ENCODE measurements around the gene ESAM. TPM values are rescaled to one million over a fixed set of nuclear protein-coding genes. Genes with fewer than 3 reads are reported as not detected.

Gene ESAM
- total RNA-seq, 2 donors from 2014 or later = 0.31 to 0.68 TPM

GRCh38 chr11:124745835-124746620, 16.1 kb downstream of the ESAM start:
- Mint-ChIP-seq H3K9me3 (no peaks in the 10 kb centered on the region), H3K27ac (peak overlapping the region; percentile 90)
- 3 to 6% methylated on average over 14 to 41 of the region's 41 CpGs for WGBS, 2 experiments (ENCODE audit: insufficient coverage in 1 of 2, insufficient read length in 1 of 2)

GRCh38 chr11:124745270-124745834, 16.7 kb downstream of the ESAM start:
- H3K27me3 ChIP-seq (ENCODE audit: control insufficient read depth, insufficient read depth, low read length, poor library complexity, severe bottlenecking) = peaks cover 98% of the 10 kb centered on the region
- H3K4me3 ChIP-seq (ENCODE audit: low read length) = no peak overlapping the region
- WGBS, 2 experiments (ENCODE audit: insufficient coverage in 1 of 2, insufficient read length in 1 of 2) = 0 to 4% methylated on average over 3 to 42 of the region's 44 CpGs
- H3K27ac ChIP-seq (ENCODE audit: low read depth, low read length) = no peak overlapping the region
- Mint-ChIP-seq H3K4me1 (peaks cover 17% of the 10 kb centered on the region), H3K4me3 (peak overlapping the region; percentile 82), H3K9me3 (no peaks in the 10 kb centered on the region), H3K36me3 (ENCODE audit: low read depth) (no peaks in the 10 kb centered on the region), H3K27ac (no peak overlapping the region), H3K27me3 (ENCODE audit: insufficient read depth) (peaks cover 98% of the 10 kb centered on the region)
- no peaks in the 10 kb centered on the region for H3K9me3 ChIP-seq (ENCODE audit: control insufficient read depth, low read length)
- no peaks in the 10 kb centered on the region for H3K36me3 ChIP-seq (ENCODE audit: control insufficient read depth, insufficient read depth, low read length)
- H3K9ac ChIP-seq (ENCODE audit: extremely low read depth, low read length, poor library complexity, severe bottlenecking) = no peak overlapping the region
- TF ChIP-seq CTCF (conservative IDR thresholded peaks at IDR 0.05) = no peak
- peak; percentile 58 for DNase-seq
- H3K4me1 ChIP-seq (ENCODE audit: control insufficient read depth, insufficient read depth, low read length) = no peaks in the 10 kb centered on the region

More at GRCh38 chr11:124745835-124746620, 16.1 kb downstream of the ESAM start:
- Histone ChIP-seq H3K27ac (ENCODE audit: low read depth, low read length) (no peak overlapping the region), H3K9me3 (ENCODE audit: control insufficient read depth, low read length) (no peaks in the 10 kb centered on the region), H3K4me1 (ENCODE audit: control insufficient read depth, insufficient read depth, low read length) (no peaks in the 10 kb centered on the region), H3K9ac (ENCODE audit: extremely low read depth, low read length, poor library complexity, severe bottlenecking) (no peak overlapping the region), H3K4me3 (ENCODE audit: low read length) (peak overlapping the region; percentile 90), H3K36me3 (ENCODE audit: control insufficient read depth, insufficient read depth, low read length) (no peaks in the 10 kb centered on the region), H3K27me3 (ENCODE audit: control insufficient read depth, insufficient read depth, low read length, poor library complexity, severe bottlenecking) (peaks cover 97% of the 10 kb centered on the region)
- DNase-seq = peak; percentile 87
- Mint-ChIP-seq H3K4me3 (peak overlapping the region; percentile 82), H3K4me1 (peaks cover 17% of the 10 kb centered on the region), H3K36me3 (ENCODE audit: low read depth) (no peaks in the 10 kb centered on the region), H3K27me3 (ENCODE audit: insufficient read depth) (peaks cover 98% of the 10 kb centered on the region)
- TF ChIP-seq CTCF (conservative IDR thresholded peaks at IDR 0.05) = peak; percentile 69

- WGBS, 2 experiments (ENCODE audit: insufficient coverage in 1 of 2, insufficient read length in 1 of 2) = 69 to 70% methylated on average over 2 to 6 of the region's 6 CpGs
- H3K27ac Mint-ChIP-seq = no peak overlapping the region
- Histone ChIP-seq H3K27me3 (ENCODE audit: control insufficient read depth, insufficient read depth, low read length, poor library complexity, severe bottlenecking) (peaks cover 94% of the 10 kb centered on the region), H3K36me3 (ENCODE audit: control insufficient read depth, insufficient read depth, low read length) (no peaks in the 10 kb centered on the region), H3K4me1 (ENCODE audit: control insufficient read depth, insufficient read depth, low read length) (no peaks in the 10 kb centered on the region), H3K9me3 (ENCODE audit: control insufficient read depth, low read length) (no peaks in the 10 kb centered on the region), H3K4me3 (ENCODE audit: low read length) (no peak overlapping the region), H3K9ac (ENCODE audit: extremely low read depth, low read length, poor library complexity, severe bottlenecking) (no peak overlapping the region), H3K27ac (ENCODE audit: low read depth, low read length) (no peak overlapping the region)
- no peaks in the 10 kb centered on the region for H3K36me3 Mint-ChIP-seq (ENCODE audit: low read depth)
- H3K9me3 Mint-ChIP-seq = no peaks in the 10 kb centered on the region
- no peak overlapping the region for H3K4me3 Mint-ChIP-seq
- H3K4me1 Mint-ChIP-seq = peaks cover 11% of the 10 kb centered on the region
- H3K27me3 Mint-ChIP-seq (ENCODE audit: insufficient read depth) = peaks cover 97% of the 10 kb centered on the region
- no peak for TF ChIP-seq CTCF (conservative IDR thresholded peaks at IDR 0.05)
- no peak for DNase-seq
Observed at GRCh38 chr11:124743050-124743449, 19.0 kb downstream of the ESAM start.
